ENCODE measurements around the gene MAP3K4.

DNA sequence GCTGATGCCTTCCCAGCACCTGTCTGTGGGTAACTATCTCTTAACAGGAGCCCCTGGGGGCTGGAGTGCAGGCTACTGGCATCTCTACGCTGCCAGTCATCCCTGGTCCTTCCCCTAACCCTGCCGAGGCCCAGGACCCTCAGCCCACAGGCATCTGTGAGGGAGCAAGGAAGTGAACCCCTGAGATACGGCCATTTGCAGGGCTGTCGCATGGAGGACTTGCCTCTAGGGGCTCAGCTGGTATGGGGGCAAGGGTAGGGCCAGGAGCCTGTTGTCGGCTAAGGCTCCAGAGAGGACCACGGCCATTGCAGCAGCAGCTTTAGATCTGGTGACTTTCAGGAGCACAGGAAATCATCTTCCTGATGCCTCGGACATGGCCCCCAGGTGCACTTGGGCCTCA lies 49.7 kb downstream of the MAP3K4 start:
- TF ChIP-seq, protein P1, sequence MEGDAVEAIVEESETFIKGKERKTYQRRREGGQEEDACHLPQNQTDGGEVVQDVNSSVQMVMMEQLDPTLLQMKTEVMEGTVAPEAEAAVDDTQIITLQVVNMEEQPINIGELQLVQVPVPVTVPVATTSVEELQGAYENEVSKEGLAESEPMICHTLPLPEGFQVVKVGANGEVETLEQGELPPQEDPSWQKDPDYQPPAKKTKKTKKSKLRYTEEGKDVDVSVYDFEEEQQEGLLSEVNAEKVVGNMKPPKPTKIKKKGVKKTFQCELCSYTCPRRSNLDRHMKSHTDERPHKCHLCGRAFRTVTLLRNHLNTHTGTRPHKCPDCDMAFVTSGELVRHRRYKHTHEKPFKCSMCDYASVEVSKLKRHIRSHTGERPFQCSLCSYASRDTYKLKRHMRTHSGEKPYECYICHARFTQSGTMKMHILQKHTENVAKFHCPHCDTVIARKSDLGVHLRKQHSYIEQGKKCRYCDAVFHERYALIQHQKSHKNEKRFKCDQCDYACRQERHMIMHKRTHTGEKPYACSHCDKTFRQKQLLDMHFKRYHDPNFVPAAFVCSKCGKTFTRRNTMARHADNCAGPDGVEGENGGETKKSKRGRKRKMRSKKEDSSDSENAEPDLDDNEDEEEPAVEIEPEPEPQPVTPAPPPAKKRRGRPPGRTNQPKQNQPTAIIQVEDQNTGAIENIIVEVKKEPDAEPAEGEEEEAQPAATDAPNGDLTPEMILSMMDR (conservative IDR thresholded peaks at IDR 0.05; ENCODE audit: low read depth, low read length): no peak
- TF ChIP-seq POLR2A (IDR thresholded peaks at IDR 0.05; ENCODE audit: low read depth, low read length) (no peak), RFX5 (IDR thresholded peaks at IDR 0.05; ENCODE audit: low read depth, low read length) (no peak), SMC3 (IDR thresholded peaks at IDR 0.05; ENCODE audit: low read depth, low read length) (no peak), FOS (IDR thresholded peaks at IDR 0.05; ENCODE audit: low read depth, low read length) (no peak), RAD21 (IDR thresholded peaks at IDR 0.05; ENCODE audit: low read length) (no peak), RCOR1 (IDR thresholded peaks at IDR 0.05; ENCODE audit: insufficient replicate concordance, low read length) (no peak), MAFK (IDR thresholded peaks at IDR 0.05; ENCODE audit: low read depth, low read length) (no peak), NFE2L2 (IDR thresholded peaks at IDR 0.05; ENCODE audit: low read depth, low read length) (no peak)
- TF ChIP-seq, protein P2, sequence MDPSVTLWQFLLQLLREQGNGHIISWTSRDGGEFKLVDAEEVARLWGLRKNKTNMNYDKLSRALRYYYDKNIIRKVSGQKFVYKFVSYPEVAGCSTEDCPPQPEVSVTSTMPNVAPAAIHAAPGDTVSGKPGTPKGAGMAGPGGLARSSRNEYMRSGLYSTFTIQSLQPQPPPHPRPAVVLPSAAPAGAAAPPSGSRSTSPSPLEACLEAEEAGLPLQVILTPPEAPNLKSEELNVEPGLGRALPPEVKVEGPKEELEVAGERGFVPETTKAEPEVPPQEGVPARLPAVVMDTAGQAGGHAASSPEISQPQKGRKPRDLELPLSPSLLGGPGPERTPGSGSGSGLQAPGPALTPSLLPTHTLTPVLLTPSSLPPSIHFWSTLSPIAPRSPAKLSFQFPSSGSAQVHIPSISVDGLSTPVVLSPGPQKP (IDR thresholded peaks at IDR 0.05; ENCODE audit: borderline replicate concordance, low read depth, low read length): no peak
